Parathyroid adenoma (tissue), 2 donors: Measurements from ENCODE around the gene TOMM7.
A peak's percentile ranks its signal among the peaks of the same experiment; 100 is the strongest.

Experiments used
- H2AFZ ChIP-seq: fragments of 300-600 bp; sonication (generic); one replicate; pipeline ENCODE4 v1.7.0; 2017; ENCODE audit warnings: antibody characterized with exemption, mild to moderate bottlenecking
- H3K27ac ChIP-seq: fragments of 300-600 bp; sonication (generic); one replicate; pipeline ENCODE4 v1.7.0; 2017
- H3K27me3 ChIP-seq: fragments of 300-600 bp; sonication (generic); one replicate; pipeline ENCODE4 v1.7.0; 2017; ENCODE audit warnings: low read length; ENCODE audit not compliant: control insufficient read depth, insufficient read depth
- H3K36me3 ChIP-seq: fragments of 300-600 bp; sonication (generic); one replicate; pipeline ENCODE4 v1.7.0; 2017; ENCODE audit warnings: low read length; ENCODE audit not compliant: control insufficient read depth, insufficient read depth
- H3K4me1 ChIP-seq: fragments of 300-600 bp; sonication (generic); one replicate; pipeline ENCODE4 v1.7.0; 2017; ENCODE audit warnings: control low read depth
- H3K4me2 ChIP-seq: fragments of 300-600 bp; sonication (generic); one replicate; pipeline ENCODE4 v1.7.0; 2017; ENCODE audit warnings: low read length
- H3K4me3 ChIP-seq: fragments of 300-600 bp; sonication (generic); one replicate; pipeline ENCODE4 v1.7.0; 2017; ENCODE audit warnings: low read depth, low read length
- H3K79me2 ChIP-seq: fragments of 300-600 bp; sonication (generic); one replicate; pipeline ENCODE4 v1.7.0; 2017; ENCODE audit warnings: control low read depth
- H3K9ac ChIP-seq: fragments of 300-600 bp; sonication (generic); one replicate; pipeline ENCODE4 v1.7.0; 2017; ENCODE audit warnings: mild to moderate bottlenecking
- H3K9me3 ChIP-seq: fragments of 300-600 bp; sonication (generic); one replicate; pipeline ENCODE4 v1.7.0; 2017; ENCODE audit warnings: low read length; ENCODE audit not compliant: control insufficient read depth
- TF ChIP-seq, protein P1 (sequence below): fragments of 300-600 bp; sonication (generic); IDR thresholded peaks from one replicate; pipeline ENCODE4 v1.7.0; 2017; ENCODE audit warnings: antibody characterized with exemption, mild to moderate bottlenecking
- donor health status: primary hyperparathyroidism.

The TOMM7 gene

GRCh38 chr7:22823142-22823497 is 471 bp upstream of the TOMM7 start:
- Histone ChIP-seq H3K9ac (no peak overlapping the region), H3K4me2 (peak overlapping the region; percentile 76), H3K4me3 (peak overlapping the region; percentile 90), H3K27ac (peak overlapping the region; percentile 66), H3K9me3 (no peaks in the 10 kb centered on the region), H2AFZ (peak overlapping the region; percentile 89), H3K27me3 (no peaks in the 10 kb centered on the region), H3K79me2 (peaks cover 9% of the 10 kb centered on the region), H3K36me3 (no peaks in the 10 kb centered on the region), H3K4me1 (no peaks in the 10 kb centered on the region)
- TF ChIP-seq, protein P1, sequence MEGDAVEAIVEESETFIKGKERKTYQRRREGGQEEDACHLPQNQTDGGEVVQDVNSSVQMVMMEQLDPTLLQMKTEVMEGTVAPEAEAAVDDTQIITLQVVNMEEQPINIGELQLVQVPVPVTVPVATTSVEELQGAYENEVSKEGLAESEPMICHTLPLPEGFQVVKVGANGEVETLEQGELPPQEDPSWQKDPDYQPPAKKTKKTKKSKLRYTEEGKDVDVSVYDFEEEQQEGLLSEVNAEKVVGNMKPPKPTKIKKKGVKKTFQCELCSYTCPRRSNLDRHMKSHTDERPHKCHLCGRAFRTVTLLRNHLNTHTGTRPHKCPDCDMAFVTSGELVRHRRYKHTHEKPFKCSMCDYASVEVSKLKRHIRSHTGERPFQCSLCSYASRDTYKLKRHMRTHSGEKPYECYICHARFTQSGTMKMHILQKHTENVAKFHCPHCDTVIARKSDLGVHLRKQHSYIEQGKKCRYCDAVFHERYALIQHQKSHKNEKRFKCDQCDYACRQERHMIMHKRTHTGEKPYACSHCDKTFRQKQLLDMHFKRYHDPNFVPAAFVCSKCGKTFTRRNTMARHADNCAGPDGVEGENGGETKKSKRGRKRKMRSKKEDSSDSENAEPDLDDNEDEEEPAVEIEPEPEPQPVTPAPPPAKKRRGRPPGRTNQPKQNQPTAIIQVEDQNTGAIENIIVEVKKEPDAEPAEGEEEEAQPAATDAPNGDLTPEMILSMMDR, result no peak

DNA sequence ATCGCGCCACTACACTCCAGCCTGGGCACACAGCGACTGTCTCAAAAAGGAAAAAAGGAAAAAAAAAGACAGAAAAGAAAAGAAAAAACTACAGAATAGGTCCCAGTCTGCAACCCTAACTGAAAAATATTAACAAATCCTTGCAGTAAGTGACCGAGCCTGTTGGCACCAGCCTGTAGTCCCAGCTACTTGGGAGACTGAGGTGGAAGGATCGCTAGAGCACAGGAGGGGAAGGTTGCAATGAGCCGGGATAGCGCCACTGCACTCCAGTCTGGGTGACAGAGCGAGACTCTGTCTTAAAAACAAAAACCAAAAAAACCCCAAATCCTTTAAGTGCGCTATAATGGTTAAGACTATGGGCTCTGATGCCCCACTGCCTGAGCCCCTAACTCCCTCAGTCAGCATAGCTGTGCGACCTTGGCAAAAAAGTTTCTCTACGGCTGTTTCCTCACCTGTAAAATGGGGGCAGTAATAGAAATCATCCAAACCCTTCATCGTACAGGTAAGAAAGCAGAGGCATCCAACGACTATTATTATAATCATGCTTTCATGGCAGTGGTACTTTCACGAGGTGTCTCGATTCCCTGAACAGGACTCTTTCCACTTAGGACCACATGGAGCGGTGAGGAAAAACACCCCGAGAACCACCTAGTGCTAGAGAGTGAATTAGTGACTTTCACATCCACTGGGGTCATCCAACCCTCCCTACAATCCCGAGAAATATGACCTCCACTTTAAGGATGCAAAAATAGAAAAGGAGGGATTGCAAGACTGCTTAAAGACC is 755 bp downstream of the TOMM7 start:
- H2AFZ ChIP-seq, result peak overlapping the region; percentile 89
- no peaks in the 10 kb centered on the region for H3K9me3 ChIP-seq
- no peaks in the 10 kb centered on the region for H3K27me3 ChIP-seq
- no peaks in the 10 kb centered on the region for H3K4me1 ChIP-seq
- peak overlapping the region; percentile 71 for H3K4me2 ChIP-seq
- H3K36me3 ChIP-seq, result no peaks in the 10 kb centered on the region
- H3K9ac ChIP-seq, result peak overlapping the region; percentile 33
- peak overlapping the region; percentile 90 for H3K4me3 ChIP-seq
- peak overlapping the region; percentile 66 for H3K27ac ChIP-seq
- peaks cover 9% of the 10 kb centered on the region for H3K79me2 ChIP-seq
- TF ChIP-seq, protein P1, result no peak

- Histone ChIP-seq H2AFZ (no peak overlapping the region), H3K9me3 (no peaks in the 10 kb centered on the region), H3K4me1 (no peaks in the 10 kb centered on the region), H3K27me3 (no peaks in the 10 kb centered on the region), H3K27ac (no peak overlapping the region), H3K4me2 (no peak overlapping the region), H3K36me3 (no peaks in the 10 kb centered on the region), H3K9ac (no peak overlapping the region), H3K79me2 (peaks cover 9% of the 10 kb centered on the region), H3K4me3 (no peak overlapping the region)
- TF ChIP-seq, protein P1, result no peak
These were observed 3.2 kb downstream of the TOMM7 start for GRCh38 chr7:22819476-22819875.

- Histone ChIP-seq H3K36me3 (no peaks in the 10 kb centered on the region), H3K4me2 (no peak overlapping the region), H3K27me3 (no peaks in the 10 kb centered on the region), H3K9me3 (no peaks in the 10 kb centered on the region), H2AFZ (no peak overlapping the region), H3K4me3 (no peak overlapping the region), H3K27ac (no peak overlapping the region), H3K79me2 (no peaks in the 10 kb centered on the region), H3K9ac (no peak overlapping the region), H3K4me1 (no peaks in the 10 kb centered on the region)
- TF ChIP-seq, protein P1, result no peak
These were observed 8.1 kb downstream of the TOMM7 start for GRCh38 chr7:22814261-22815208.
